IPS-18a (cell line): ENCODE results near the gene CADPS.

ENCODE experiments used
- H3K27ac ChIP-seq: one replicate; pipeline ENCODE4 v1.5.1; 2013; ENCODE audit warnings: low read length
- H3K27me3 ChIP-seq: one replicate; pipeline ENCODE4 v1.6.1; 2013; ENCODE audit warnings: mild to moderate bottlenecking, low read length; ENCODE audit not compliant: control insufficient read depth, insufficient read depth
- H3K36me3 ChIP-seq: one replicate; pipeline ENCODE4 v1.6.1; 2013; ENCODE audit warnings: low read depth, low read length; ENCODE audit not compliant: control insufficient read depth
- H3K4me1 ChIP-seq: one replicate; pipeline ENCODE4 v1.6.1; 2013; ENCODE audit warnings: low read depth, low read length; ENCODE audit not compliant: control insufficient read depth
- H3K4me3 ChIP-seq: one replicate; pipeline ENCODE4 v1.5.1; 2013; ENCODE audit warnings: low read length
- H3K9ac ChIP-seq: one replicate; pipeline ENCODE4 v1.6.1; 2013; ENCODE audit warnings: mild to moderate bottlenecking, low read length, moderate library complexity
- H3K9me3 ChIP-seq: one replicate; pipeline ENCODE4 v1.6.1; 2013; ENCODE audit warnings: low read depth, low read length; ENCODE audit not compliant: control insufficient read depth

CADPS gene

GRCh38 chr3:62771331-62772072 is 103.7 kb downstream of the CADPS start:
- no peak overlapping the region for H3K4me3 ChIP-seq
- no peak overlapping the region for H3K27ac ChIP-seq
- H3K9me3 ChIP-seq = no peaks in the 10 kb centered on the region

GRCh38 chr3:62768896-62769295 is 106.3 kb downstream of the CADPS start:
- Histone ChIP-seq H3K9ac (no peak overlapping the region), H3K27me3 (no peaks in the 10 kb centered on the region), H3K36me3 (no peaks in the 10 kb centered on the region), H3K4me1 (no peaks in the 10 kb centered on the region), H3K27ac (no peak overlapping the region), H3K9me3 (no peaks in the 10 kb centered on the region), H3K4me3 (no peak overlapping the region)

More at GRCh38 chr3:62771331-62772072, 103.7 kb downstream of the CADPS start:
- H3K36me3 ChIP-seq = no peaks in the 10 kb centered on the region
- H3K27me3 ChIP-seq = no peaks in the 10 kb centered on the region
- H3K9ac ChIP-seq = no peak overlapping the region
- no peaks in the 10 kb centered on the region for H3K4me1 ChIP-seq

DNA sequence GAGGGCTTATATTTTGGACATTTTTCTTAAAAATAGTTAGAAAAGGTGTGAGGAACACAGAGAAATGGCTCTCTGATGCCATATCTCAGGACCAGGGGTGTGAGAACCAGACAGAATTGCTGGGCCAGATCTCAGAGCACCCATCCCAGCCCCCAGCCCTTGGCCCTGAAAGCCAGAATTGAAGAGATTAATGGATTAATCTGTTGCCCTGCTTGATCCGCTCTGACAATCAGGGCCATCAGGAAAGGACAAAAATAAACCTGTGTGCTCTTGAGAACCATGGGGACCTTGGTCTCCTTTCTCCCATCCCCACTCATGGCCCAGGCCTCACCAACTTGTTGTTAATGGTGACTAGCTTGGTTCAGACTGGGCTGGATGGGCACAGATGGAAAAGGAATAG is 113.5 kb downstream of the CADPS start:
- H3K4me3 ChIP-seq = no peak overlapping the region
- H3K27me3 ChIP-seq = no peaks in the 10 kb centered on the region
- H3K36me3 ChIP-seq = no peaks in the 10 kb centered on the region
- no peak overlapping the region for H3K9ac ChIP-seq
- no peak overlapping the region for H3K27ac ChIP-seq
- no peaks in the 10 kb centered on the region for H3K4me1 ChIP-seq
- H3K9me3 ChIP-seq = no peaks in the 10 kb centered on the region

DNA sequence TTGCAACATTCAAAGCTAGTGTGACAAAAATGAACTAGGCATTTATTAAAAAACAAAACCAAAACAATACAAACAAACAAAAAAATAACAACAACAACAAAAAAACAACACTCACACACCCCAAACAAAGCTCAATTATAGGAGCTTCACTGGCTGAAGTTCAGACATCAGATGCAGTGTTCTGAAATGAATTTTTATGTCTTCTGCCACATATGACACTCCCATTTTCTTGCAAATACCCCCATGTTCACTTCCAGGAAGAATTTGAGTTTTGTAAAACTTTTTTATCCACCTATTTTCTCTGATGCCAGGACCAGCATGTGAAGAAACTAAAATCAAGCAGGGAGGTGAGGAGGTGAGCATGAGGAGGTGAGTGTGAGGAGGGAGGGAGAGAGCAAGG is 113.9 kb downstream of the CADPS start:
- Histone ChIP-seq H3K36me3 (no peaks in the 10 kb centered on the region), H3K4me3 (no peak overlapping the region), H3K4me1 (no peaks in the 10 kb centered on the region), H3K9ac (no peak overlapping the region), H3K27ac (no peak overlapping the region), H3K27me3 (no peaks in the 10 kb centered on the region), H3K9me3 (no peaks in the 10 kb centered on the region)

- H3K9ac ChIP-seq = no peak overlapping the region
- H3K4me3 ChIP-seq = no peak overlapping the region
- no peaks in the 10 kb centered on the region for H3K9me3 ChIP-seq
- H3K27me3 ChIP-seq = no peaks in the 10 kb centered on the region
- no peaks in the 10 kb centered on the region for H3K4me1 ChIP-seq
- H3K36me3 ChIP-seq = no peaks in the 10 kb centered on the region
- H3K27ac ChIP-seq = no peak overlapping the region
These were observed 116.7 kb downstream of the CADPS start for GRCh38 chr3:62758296-62759066.

- no peaks in the 10 kb centered on the region for H3K36me3 ChIP-seq
- no peak overlapping the region for H3K9ac ChIP-seq
- H3K9me3 ChIP-seq = no peaks in the 10 kb centered on the region
- H3K4me3 ChIP-seq = no peak overlapping the region
- H3K27ac ChIP-seq = no peak overlapping the region
- H3K4me1 ChIP-seq = no peaks in the 10 kb centered on the region
- no peaks in the 10 kb centered on the region for H3K27me3 ChIP-seq
These were observed 118.2 kb downstream of the CADPS start for GRCh38 chr3:62757045-62757444.

DNA sequence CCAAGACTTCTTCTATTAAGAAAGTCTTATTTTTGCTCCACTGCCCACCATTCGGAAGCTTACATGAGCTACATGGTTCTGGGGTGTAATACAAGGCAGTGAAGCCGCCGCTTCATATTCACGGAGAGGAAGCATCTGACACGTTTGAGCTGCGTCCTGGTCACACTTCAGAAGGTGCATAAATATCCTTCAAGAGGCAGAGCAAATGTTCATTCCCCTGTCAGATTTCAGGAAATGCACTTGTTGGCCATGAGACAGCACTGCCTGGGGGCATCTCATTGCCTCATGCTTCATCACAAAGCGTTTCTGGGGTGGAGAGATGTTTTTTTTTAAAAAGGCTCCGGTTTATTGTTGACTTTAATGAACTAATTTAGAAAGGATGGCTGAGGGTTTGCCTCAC is 119.9 kb downstream of the CADPS start:
- H3K9me3 ChIP-seq = no peaks in the 10 kb centered on the region
- no peak overlapping the region for H3K9ac ChIP-seq
- H3K4me1 ChIP-seq = no peaks in the 10 kb centered on the region
- H3K27me3 ChIP-seq = no peaks in the 10 kb centered on the region
- H3K36me3 ChIP-seq = no peaks in the 10 kb centered on the region
- no peak overlapping the region for H3K27ac ChIP-seq
- no peak overlapping the region for H3K4me3 ChIP-seq

GRCh38 chr3:62749657-62750056 is 125.6 kb downstream of the CADPS start:
- Histone ChIP-seq H3K9ac (no peak overlapping the region), H3K4me1 (no peaks in the 10 kb centered on the region), H3K27ac (no peak overlapping the region)

DNA sequence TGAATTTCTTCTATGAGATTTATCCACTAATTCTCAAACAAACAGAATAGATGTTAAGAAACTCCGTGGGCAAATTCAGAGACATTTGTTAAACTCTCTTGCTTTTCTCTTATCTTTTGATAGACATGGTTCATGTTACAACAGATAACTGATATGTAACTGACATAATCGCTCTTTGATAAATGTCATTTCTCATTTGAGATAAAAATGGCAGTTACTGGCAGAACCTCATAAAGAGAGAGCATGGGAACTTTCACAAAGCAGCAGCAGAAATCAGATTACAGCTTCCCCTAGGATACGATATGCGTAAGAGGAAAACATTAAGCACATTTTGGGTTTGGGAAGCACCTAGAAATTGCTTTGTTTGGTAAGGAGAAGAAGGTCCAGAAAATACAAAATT is 126.1 kb downstream of the CADPS start:
- no peaks in the 10 kb centered on the region for H3K4me1 ChIP-seq
- H3K9me3 ChIP-seq = no peaks in the 10 kb centered on the region
- no peak overlapping the region for H3K27ac ChIP-seq
- no peaks in the 10 kb centered on the region for H3K27me3 ChIP-seq
- H3K36me3 ChIP-seq = no peaks in the 10 kb centered on the region
- no peak overlapping the region for H3K9ac ChIP-seq
- no peak overlapping the region for H3K4me3 ChIP-seq

More at GRCh38 chr3:62749657-62750056, 125.6 kb downstream of the CADPS start:
- H3K4me3 ChIP-seq = no peak overlapping the region
- no peaks in the 10 kb centered on the region for H3K36me3 ChIP-seq
- H3K9me3 ChIP-seq = no peaks in the 10 kb centered on the region
- H3K27me3 ChIP-seq = no peaks in the 10 kb centered on the region

GRCh38 chr3:62737449-62737848 is 137.8 kb downstream of the CADPS start:
- H3K4me1 ChIP-seq = no peaks in the 10 kb centered on the region
- no peaks in the 10 kb centered on the region for H3K36me3 ChIP-seq
- no peak overlapping the region for H3K9ac ChIP-seq
- no peak overlapping the region for H3K4me3 ChIP-seq
- no peaks in the 10 kb centered on the region for H3K27me3 ChIP-seq
- H3K27ac ChIP-seq = no peak overlapping the region
- H3K9me3 ChIP-seq = no peaks in the 10 kb centered on the region

DNA sequence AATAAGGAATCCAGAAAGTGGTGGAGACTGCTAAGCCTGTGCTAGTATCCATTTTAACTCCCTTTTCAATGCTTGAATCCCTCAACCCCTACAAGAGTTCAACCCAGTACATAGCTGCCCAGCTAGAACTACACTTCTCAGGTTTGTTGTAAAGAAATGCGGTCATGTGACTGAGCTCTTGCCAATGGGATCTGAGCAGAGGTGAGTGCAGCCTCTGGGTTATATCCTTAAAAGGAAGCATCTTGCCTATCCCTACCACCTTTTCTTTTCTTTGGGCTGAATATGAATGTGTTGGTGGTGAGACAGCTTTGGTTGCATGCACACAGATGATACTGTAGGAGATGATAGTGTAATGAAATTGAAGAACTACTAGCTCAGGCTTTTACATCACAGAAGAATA is 139.7 kb downstream of the CADPS start:
- no peak overlapping the region for H3K4me3 ChIP-seq
- no peaks in the 10 kb centered on the region for H3K4me1 ChIP-seq

More for the DNA sequence above, 139.7 kb downstream of the CADPS start:
- Histone ChIP-seq H3K27ac (no peak overlapping the region), H3K27me3 (no peaks in the 10 kb centered on the region), H3K36me3 (no peaks in the 10 kb centered on the region), H3K9ac (no peak overlapping the region), H3K9me3 (no peaks in the 10 kb centered on the region)
